HepG2 (cell line): ENCODE data around the gene DDO.

ENCODE experiments used
- AGO1 ChIP-seq: fragments of 200-400 bp; formaldehyde crosslinking; IDR thresholded peaks from 2 replicates; pipeline ENCODE4 v1.6.1; 2017; ENCODE audit warnings: mild to moderate bottlenecking, low read depth, low read length, moderate library complexity; ENCODE audit not compliant: poor library complexity, severe bottlenecking
- HCFC1 ChIP-seq: fragments of 150-350 bp; IDR thresholded peaks from 2 replicates; pipeline ENCODE4 v1.6.1; 2014; ENCODE audit warnings: low read depth, low read length
- HDAC2 ChIP-seq: sonication (generic); formaldehyde crosslinking; IDR thresholded peaks from 2 replicates; pipeline ENCODE4 v1.4.0; 2020; ENCODE audit warnings: missing genetic modification reagents
- SMC3 ChIP-seq: IDR thresholded peaks from 2 replicates; pipeline ENCODE4 v1.6.1; 2011; ENCODE audit warnings: low read length, improper control_type of control experiment
- SOX13 ChIP-seq, 3 experiments: fragments of 450-650 bp in 1 of 3; sonication (generic) in 1 of 3; formaldehyde crosslinking in 1 of 3; IDR thresholded peaks in 2 of 3; conservative IDR thresholded peaks in 1 of 3; 2 replicates each; pipeline versions ENCODE4 v1.5.0 to v1.6.1; 2016 to 2020; ENCODE audit warnings: antibody characterized with exemption in 1 of 3, mild to moderate bottlenecking in 1 of 3, missing compliant biosample characterization in 1 of 3, missing genetic modification reagents in 1 of 3, moderate library complexity in 1 of 3
- TF ChIP-seq, protein P1 (sequence below), 2 experiments: sonication (generic) in 1 of 2; formaldehyde crosslinking in 1 of 2; IDR thresholded peaks; 2 replicates each; pipeline versions ENCODE4 v1.5.1 to v1.6.1; 2011 to 2020; ENCODE audit warnings: borderline replicate concordance in 1 of 2, low read depth in 1 of 2, low read length in 1 of 2, mild to moderate bottlenecking in 1 of 2, missing genetic modification reagents in 1 of 2, moderate library complexity in 1 of 2
- TF ChIP-seq, protein P2 (sequence below): sonication (generic); formaldehyde crosslinking; IDR thresholded peaks from 2 replicates; pipeline ENCODE4 v1.5.0; 2020; ENCODE audit warnings: mild to moderate bottlenecking, missing genetic modification reagents, moderate library complexity

DNA sequence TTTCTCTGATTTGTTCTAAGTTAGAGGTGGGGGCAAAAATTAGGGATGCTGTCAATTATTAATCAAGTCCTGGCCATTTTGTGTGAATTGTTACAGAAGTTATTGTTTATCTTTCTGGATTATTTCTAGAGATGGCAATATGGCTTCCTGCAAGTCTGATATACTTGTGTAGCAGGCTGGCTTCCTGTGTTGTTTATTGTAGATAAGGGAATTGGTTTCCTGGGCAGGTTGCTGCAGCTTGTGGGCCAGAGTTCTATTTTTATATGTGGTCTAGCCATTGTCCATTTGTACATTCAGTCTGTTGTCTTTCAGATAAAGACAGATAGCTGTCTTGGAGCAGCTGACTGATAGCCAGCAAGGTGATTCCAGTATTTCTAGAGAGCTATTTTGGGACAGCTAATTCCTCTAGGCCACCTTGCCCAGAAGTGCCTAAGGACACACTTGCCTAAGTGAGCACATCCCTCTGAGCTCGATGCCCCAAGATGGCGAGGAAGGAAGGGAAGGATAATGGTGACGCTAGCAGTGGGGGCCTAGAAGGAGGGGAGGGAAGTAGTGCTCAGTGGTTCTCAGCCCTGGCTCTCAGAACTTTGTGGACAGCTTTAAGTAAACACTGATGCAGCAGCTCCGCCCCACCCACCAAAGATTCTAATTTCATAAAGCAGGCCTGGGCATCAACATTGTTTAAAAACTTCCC, 25.5 kb downstream of the DDO start:
- TF ChIP-seq, protein P1, sequence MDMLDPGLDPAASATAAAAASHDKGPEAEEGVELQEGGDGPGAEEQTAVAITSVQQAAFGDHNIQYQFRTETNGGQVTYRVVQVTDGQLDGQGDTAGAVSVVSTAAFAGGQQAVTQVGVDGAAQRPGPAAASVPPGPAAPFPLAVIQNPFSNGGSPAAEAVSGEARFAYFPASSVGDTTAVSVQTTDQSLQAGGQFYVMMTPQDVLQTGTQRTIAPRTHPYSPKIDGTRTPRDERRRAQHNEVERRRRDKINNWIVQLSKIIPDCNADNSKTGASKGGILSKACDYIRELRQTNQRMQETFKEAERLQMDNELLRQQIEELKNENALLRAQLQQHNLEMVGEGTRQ (IDR thresholded peaks at IDR 0.05; ENCODE audit: low read depth, low read length) = no peak
- TF ChIP-seq, protein P1 (CRISPR knock-in tag; IDR thresholded peaks at IDR 0.05; ENCODE audit: borderline replicate concordance) = no peak
- TF ChIP-seq HCFC1 (no peak), SMC3 (no peak), SOX13 (IDR thresholded peaks at IDR 0.05) (no peak), SOX13 (CRISPR knock-in tag; conservative IDR thresholded peaks at IDR 0.05 in 1 of 2, IDR thresholded peaks at IDR 0.05 in 1 of 2) (no peak), HDAC2 (no peak), AGO1 (no peak)
- TF ChIP-seq, protein P2, sequence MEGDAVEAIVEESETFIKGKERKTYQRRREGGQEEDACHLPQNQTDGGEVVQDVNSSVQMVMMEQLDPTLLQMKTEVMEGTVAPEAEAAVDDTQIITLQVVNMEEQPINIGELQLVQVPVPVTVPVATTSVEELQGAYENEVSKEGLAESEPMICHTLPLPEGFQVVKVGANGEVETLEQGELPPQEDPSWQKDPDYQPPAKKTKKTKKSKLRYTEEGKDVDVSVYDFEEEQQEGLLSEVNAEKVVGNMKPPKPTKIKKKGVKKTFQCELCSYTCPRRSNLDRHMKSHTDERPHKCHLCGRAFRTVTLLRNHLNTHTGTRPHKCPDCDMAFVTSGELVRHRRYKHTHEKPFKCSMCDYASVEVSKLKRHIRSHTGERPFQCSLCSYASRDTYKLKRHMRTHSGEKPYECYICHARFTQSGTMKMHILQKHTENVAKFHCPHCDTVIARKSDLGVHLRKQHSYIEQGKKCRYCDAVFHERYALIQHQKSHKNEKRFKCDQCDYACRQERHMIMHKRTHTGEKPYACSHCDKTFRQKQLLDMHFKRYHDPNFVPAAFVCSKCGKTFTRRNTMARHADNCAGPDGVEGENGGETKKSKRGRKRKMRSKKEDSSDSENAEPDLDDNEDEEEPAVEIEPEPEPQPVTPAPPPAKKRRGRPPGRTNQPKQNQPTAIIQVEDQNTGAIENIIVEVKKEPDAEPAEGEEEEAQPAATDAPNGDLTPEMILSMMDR (CRISPR knock-in tag) = no peak
